IPS-20b (cell line): ENCODE measurements around the gene ALMS1.
"Not testable (repeated sequence)": the region's sequence is repeated elsewhere in the genome, so short reads cannot be mapped to it uniquely, and the experiment has no call there.

Experiments
- H3K27ac ChIP-seq: one replicate; pipeline ENCODE4 v1.5.1; 2013; ENCODE audit warnings: low read length
- H3K27me3 ChIP-seq: 2 replicates; pipeline ENCODE4 v1.6.1; 2013; ENCODE audit warnings: mild to moderate bottlenecking, low read length, inconsistent platforms; ENCODE audit not compliant: insufficient read depth
- H3K36me3 ChIP-seq: 2 replicates; pipeline ENCODE4 v1.6.1; 2013; ENCODE audit warnings: low read depth, mild to moderate bottlenecking, inconsistent platforms, low read length, moderate library complexity; ENCODE audit not compliant: insufficient read depth
- H3K4me1 ChIP-seq: 2 replicates; pipeline ENCODE4 v1.6.1; 2013; ENCODE audit warnings: mild to moderate bottlenecking, control low read depth, inconsistent platforms, low read length, moderate library complexity; ENCODE audit not compliant: insufficient read depth
- H3K4me3 ChIP-seq: 2 replicates; pipeline ENCODE4 v1.5.1; 2013; ENCODE audit warnings: mild to moderate bottlenecking, low read length, inconsistent platforms
- H3K9ac ChIP-seq: 2 replicates; pipeline ENCODE4 v1.6.1; 2013; ENCODE audit warnings: low read depth, mild to moderate bottlenecking, inconsistent platforms, low read length, moderate library complexity
- H3K9me3 ChIP-seq: 2 replicates; pipeline ENCODE4 v1.6.1; 2013; ENCODE audit warnings: mild to moderate bottlenecking, low read depth, low read length, inconsistent platforms; ENCODE audit not compliant: insufficient read depth

The ALMS1 gene

DNA sequence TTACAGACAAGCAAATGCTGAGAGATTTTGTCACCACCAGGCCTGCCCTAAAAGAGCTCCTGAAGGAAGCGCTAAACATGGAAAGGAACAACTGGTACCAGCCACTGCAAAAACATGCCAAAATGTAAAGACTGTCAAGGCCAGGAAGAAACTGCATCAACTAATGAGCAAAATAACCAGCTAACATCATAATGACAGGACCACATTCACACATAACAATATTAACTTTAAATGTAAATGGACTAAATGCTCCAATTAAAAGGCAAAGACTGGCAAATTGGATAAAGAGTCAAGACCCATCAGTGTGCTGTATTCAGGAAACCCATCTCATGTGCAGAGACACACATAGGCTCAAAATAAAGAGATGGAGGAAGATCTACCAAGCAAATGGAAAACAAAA lies 76.8 kb downstream of the ALMS1 start:
- Histone ChIP-seq H3K36me3 (peaks cover 27% of the 10 kb centered on the region), H3K9me3 (peaks cover 28% of the 10 kb centered on the region)
- H3K9ac ChIP-seq, H3K4me3 ChIP-seq, H3K27me3 ChIP-seq, H3K4me1 ChIP-seq, H3K27ac ChIP-seq: not testable (repeated sequence)

DNA sequence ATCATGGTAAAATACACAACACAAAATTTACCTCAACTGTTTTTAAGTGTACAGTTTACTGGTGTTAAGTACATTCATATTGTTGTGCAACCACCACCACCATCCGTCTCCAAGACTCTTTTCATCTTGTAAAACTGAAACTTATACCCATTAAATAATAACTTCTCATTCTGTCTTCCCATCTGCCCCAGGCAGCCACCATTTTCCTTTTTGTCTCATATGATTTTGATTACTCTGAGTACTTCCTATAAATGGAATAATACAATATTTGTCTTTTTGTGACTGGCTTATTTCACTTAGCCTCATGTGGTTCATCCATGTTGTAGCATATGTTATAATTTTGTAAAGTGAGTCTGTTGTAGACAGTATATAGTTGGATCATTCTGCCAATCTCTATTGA lies 82.7 kb downstream of the ALMS1 start:
- no peak overlapping the region for H3K9ac ChIP-seq
- no peaks in the 10 kb centered on the region for H3K36me3 ChIP-seq
- H3K27me3 ChIP-seq, result no peaks in the 10 kb centered on the region
- H3K4me3 ChIP-seq, result no peak overlapping the region
- H3K4me1 ChIP-seq, result no peaks in the 10 kb centered on the region
- H3K27ac ChIP-seq, result no peak overlapping the region
- no peaks in the 10 kb centered on the region for H3K9me3 ChIP-seq

DNA sequence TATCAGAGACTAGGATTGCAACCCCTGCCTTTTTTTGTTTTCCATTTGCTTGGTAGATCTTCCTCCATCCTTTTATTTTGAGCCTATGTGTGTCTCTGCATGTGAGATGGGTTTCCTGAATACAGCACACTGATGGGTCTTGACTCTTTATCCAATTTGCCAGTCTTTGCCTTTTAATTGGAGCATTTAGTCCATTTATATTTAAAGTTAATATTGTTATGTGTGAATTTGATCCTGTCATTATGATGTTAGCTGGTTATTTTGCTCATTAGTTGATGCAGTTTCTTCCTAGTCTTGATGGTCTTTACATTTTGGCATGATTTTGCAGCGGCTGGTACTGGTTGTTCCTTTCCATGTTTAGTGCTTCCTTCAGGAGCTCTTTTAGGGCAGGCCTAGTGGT lies 98.2 kb downstream of the ALMS1 start:
- H3K4me1 ChIP-seq, H3K4me3 ChIP-seq, H3K27me3 ChIP-seq, H3K9me3 ChIP-seq, H3K9ac ChIP-seq, H3K27ac ChIP-seq: not testable (repeated sequence)
- H3K36me3 ChIP-seq, result peaks cover 18% of the 10 kb centered on the region

DNA sequence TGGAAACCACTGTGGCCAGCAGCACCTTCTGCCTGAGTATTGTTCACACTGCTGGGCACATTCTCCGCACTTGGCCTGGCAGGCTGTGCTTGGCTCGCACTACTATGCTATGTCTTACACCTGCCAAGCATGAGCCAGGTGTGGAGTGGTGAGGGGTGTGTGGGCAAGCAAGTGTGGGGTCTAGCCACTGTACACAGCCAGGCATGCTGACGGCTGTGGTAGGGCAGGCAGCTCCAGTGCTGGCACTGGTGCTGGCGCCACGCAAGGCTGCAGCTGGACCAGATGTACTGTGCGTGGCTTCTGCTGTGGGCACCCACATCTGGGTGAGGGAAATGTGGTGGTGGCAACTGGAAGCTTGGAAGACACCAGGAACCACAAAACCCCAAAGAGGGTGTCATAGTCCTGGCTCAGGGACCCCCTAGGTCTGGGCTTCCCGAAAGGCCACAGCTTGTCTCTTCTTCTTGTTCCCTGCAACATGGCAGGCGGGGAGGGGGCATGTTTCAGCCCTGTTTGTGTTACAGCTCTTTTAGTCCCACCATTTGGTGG lies 101.5 kb downstream of the ALMS1 start:
- no peak overlapping the region for H3K9ac ChIP-seq
- no peaks in the 10 kb centered on the region; the same call in 1 of the 2 replicates for H3K4me1 ChIP-seq
- H3K27me3 ChIP-seq, result no peaks in the 10 kb centered on the region
- H3K9me3 ChIP-seq, result no peaks in the 10 kb centered on the region
- no peak overlapping the region for H3K27ac ChIP-seq
- H3K4me3 ChIP-seq, result no peak overlapping the region
- peaks cover 39% of the 10 kb centered on the region for H3K36me3 ChIP-seq

DNA sequence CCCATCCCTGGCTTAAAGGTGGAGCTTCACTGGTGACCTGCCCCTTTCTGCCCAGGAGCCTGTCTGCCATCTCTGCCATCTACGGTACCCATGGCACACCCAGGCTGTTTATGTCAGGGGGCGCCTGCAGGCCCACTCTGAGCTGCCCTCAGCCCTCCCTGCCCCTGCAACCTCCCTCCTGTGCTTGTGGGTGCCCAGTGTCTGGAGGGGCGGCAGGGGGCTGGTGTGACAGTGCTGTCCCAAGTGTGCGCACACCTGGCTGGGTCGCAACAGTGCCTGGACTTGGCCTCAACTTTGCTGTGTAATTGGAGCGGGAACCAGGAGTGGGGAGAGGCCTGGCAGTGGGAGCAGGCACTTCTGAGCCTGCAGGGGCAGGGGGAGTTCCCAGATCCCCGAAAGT lies 102.4 kb downstream of the ALMS1 start:
- H3K9me3 ChIP-seq, result no peaks in the 10 kb centered on the region
- H3K36me3 ChIP-seq, result peaks cover 42% of the 10 kb centered on the region

DNA sequence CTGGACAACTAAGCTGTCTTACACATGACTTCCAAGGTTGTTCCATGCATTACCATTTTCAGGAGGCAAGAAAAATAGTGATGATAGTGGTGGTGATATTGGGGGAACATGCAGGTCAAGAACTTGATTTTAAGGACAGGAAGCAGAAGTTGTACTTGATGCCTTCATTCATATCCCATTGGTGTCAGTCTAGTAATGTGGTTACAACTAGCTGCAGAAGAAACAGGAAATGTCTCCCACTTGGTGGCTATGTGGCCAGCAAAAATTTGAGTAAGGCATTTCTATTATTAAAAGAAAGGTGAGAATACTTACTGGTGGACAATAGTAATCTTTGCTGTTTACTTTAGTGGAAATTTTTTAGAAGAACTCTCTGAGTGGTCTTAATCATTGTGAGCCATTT lies 103.4 kb downstream of the ALMS1 start:
- no peaks in the 10 kb centered on the region; the same call in 1 of the 2 replicates for H3K4me1 ChIP-seq
- H3K9ac ChIP-seq, result no peak overlapping the region
- no peaks in the 10 kb centered on the region for H3K9me3 ChIP-seq
- H3K27ac ChIP-seq, result no peak overlapping the region
- no peaks in the 10 kb centered on the region for H3K27me3 ChIP-seq
- peaks cover 42% of the 10 kb centered on the region for H3K36me3 ChIP-seq
- H3K4me3 ChIP-seq, result no peak overlapping the region

More for the DNA sequence above, 102.4 kb downstream of the ALMS1 start:
- Histone ChIP-seq H3K27ac (no peak overlapping the region), H3K4me1 (no peaks in the 10 kb centered on the region; the same call in 1 of the 2 replicates), H3K9ac (no peak overlapping the region), H3K4me3 (no peak overlapping the region), H3K27me3 (no peaks in the 10 kb centered on the region)

DNA sequence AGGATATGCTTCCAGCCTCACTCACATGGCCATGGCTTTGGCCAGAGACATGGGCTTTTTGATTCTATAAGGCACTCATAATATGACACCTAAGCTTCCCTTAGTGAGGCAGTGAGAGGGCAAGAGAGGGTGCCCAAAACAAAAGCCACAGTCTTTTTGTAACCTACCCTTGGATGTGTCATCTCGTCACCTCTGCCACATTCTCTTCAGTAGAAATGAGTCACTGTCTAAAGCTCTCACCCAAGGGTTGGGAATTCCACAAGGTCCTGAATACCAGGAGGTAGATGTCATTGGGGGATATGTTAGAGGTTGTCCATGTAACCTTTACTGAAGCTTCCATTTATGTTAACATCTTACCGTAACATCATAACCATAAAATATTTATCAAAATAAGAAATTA lies 108.4 kb downstream of the ALMS1 start:
- no peaks in the 10 kb centered on the region for H3K9me3 ChIP-seq
- peaks cover 33% of the 10 kb centered on the region for H3K36me3 ChIP-seq
- H3K4me1 ChIP-seq, result no peaks in the 10 kb centered on the region
- H3K27ac ChIP-seq, result no peak overlapping the region
- no peak overlapping the region for H3K4me3 ChIP-seq
- H3K9ac ChIP-seq, result no peak overlapping the region
- no peaks in the 10 kb centered on the region for H3K27me3 ChIP-seq

DNA sequence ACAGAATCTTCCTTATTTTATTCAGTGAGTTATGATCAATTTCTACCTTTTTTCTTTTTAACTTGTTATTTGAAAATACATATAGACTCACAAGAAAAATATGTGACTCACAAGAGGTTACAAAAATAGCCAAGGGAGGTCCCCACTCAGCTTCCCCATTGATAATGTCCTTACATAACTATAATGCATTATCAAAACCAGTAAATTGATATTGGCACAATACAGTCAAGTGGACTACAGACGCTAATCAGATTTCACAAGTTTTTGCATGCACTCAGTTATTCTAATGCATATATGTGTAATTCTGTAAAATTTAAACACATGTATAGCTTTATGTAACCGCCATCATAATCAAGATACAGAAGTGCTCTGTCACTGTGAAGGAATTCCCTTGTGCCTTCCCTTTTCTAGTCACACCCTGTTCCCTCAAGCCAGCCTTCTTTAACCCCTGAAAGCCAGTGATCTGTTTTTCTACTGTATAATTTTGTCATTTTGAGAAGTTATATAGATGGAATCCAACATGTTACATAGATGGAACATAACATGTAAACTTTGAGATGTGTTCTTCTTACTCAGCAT lies 118.4 kb downstream of the ALMS1 start:
- no peaks in the 10 kb centered on the region for H3K36me3 ChIP-seq
- no peak overlapping the region for H3K9ac ChIP-seq
- H3K4me3 ChIP-seq, result no peak overlapping the region
- no peaks in the 10 kb centered on the region for H3K4me1 ChIP-seq
- no peak overlapping the region for H3K27ac ChIP-seq
- H3K27me3 ChIP-seq, result no peaks in the 10 kb centered on the region
- H3K9me3 ChIP-seq, result no peaks in the 10 kb centered on the region

DNA sequence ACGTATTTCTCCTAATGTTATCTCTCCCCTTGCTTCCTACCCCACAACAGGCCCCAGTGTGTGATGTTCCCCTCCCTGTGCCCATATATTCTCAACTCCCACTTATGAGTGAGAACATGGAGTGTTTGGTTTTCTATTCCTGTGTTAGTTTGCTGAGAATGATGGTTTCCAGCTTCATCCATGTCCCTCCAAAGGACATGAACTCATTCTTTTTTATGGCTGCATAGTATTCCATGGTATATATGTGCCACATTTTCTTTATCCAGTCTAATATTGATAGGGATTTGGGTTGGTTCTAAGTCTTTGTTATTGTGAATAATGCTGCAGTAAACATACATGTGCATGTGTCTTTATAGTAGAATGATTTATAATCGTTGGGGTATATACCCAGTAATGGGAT lies 119.2 kb downstream of the ALMS1 start:
- H3K4me3 ChIP-seq, H3K9ac ChIP-seq, H3K36me3 ChIP-seq, H3K9me3 ChIP-seq, H3K4me1 ChIP-seq, H3K27ac ChIP-seq, H3K27me3 ChIP-seq: not testable (repeated sequence)

DNA sequence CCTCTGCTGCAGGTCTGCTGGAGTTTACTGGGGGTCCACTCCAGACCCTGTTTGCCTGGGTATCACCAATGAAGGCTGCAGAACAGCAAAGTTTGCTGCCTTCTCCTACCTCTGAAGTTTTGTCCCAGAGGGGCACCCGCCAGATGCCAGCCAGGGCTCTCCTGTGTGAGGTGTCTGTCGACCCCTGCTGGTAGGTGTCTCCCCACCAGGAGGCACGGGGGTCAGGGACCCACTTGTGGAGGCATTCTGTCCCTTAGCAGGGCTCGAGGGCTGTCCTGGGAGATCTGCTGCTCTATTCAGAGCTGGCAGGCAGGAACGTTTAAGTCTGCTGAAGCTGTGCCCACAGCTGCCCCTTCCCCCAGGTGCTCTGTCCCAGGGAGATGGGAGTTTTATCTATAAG lies 124.8 kb downstream of the ALMS1 start:
- H3K9me3 ChIP-seq, H3K9ac ChIP-seq, H3K4me1 ChIP-seq, H3K27ac ChIP-seq, H3K27me3 ChIP-seq, H3K4me3 ChIP-seq, H3K36me3 ChIP-seq: not testable (repeated sequence)

DNA sequence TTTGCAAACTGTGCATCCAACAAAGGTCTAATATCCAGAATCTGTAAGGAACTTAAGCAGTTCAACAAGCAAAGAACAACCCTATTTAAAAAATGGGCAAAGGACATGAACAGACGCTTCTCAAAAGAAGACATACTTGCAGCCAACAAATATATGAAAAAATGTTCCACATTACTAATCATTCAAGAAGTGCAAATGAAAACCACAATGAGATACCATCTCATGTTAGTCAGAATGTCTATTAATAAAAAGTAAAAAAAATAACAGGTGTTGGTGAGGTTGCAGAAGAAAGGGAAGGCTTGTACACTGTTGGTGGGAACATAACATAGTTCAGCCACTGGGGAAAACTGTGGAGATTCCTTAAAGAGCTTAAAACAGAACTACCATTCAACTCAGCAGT lies 130.4 kb downstream of the ALMS1 start:
- Histone ChIP-seq H3K4me1 (no peaks in the 10 kb centered on the region), H3K36me3 (peaks cover 13% of the 10 kb centered on the region; the same call in 1 of the 2 replicates), H3K27me3 (no peaks in the 10 kb centered on the region), H3K9ac (no peak overlapping the region), H3K4me3 (no peak overlapping the region), H3K9me3 (no peaks in the 10 kb centered on the region), H3K27ac (no peak overlapping the region)

DNA sequence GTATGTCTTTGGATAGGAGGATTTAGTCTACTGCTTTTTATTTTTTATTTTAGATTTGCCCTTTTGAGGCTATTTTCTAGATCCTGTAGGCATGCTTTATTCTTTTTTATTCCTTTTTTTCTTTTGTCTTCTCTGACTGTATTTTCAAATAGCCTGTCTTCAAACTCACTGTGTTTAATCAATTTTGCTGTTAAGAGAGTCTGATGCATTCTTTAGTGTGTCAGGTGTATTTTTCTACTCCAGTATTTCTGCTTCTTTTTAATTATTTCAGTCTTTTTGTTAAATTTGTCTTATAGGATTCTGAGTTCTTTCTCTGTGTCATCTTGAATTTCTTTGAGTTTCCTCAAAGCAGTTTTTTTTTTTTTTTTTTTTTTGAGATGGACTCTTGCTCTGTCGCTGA lies 143.1 kb downstream of the ALMS1 start:
- Histone ChIP-seq H3K4me3 (no peak overlapping the region), H3K36me3 (peaks cover 47% of the 10 kb centered on the region), H3K9me3 (peaks cover 63% of the 10 kb centered on the region), H3K9ac (no peak overlapping the region), H3K27ac (no peak overlapping the region), H3K27me3 (no peaks in the 10 kb centered on the region), H3K4me1 (no peaks in the 10 kb centered on the region)
